Endodermal cell (in vitro differentiated cells): ENCODE measurements around the gene TCF21. TPM values are rescaled to one million over a fixed set of nuclear protein-coding genes. Genes with fewer than 3 reads are reported as not detected.
"Not testable (repeated sequence)": the region's sequence is repeated elsewhere in the genome, so short reads cannot be mapped to it uniquely, and the experiment has no call there.

Source experiments
- DNase-seq: peaks from one replicate; pipeline ENCODE4 v3.0.0-alpha.2; 2017
- H3K27ac ChIP-seq: 2 replicates; pipeline ENCODE4 v1.5.1; 2013; ENCODE audit warnings: mild to moderate bottlenecking, low read depth, low read length, moderate library complexity
- H3K27me3 ChIP-seq: 2 replicates; pipeline ENCODE4 v1.6.1; 2013; ENCODE audit warnings: mild to moderate bottlenecking, low read length, moderate library complexity; ENCODE audit not compliant: insufficient read depth, control insufficient read depth, poor library complexity, severe bottlenecking
- H3K36me3 ChIP-seq: 2 replicates; pipeline ENCODE4 v1.7.0; 2013; ENCODE audit warnings: mild to moderate bottlenecking, low read length, moderate library complexity; ENCODE audit not compliant: control insufficient read depth, insufficient read depth
- H3K4me1 ChIP-seq: one replicate; pipeline ENCODE4 v1.7.0; 2013; ENCODE audit warnings: low read length; ENCODE audit not compliant: control insufficient read depth, insufficient read depth
- H3K4me3 ChIP-seq: 2 replicates; pipeline ENCODE4 v1.5.1; 2013; ENCODE audit warnings: mild to moderate bottlenecking, low read length, moderate library complexity
- H3K9ac ChIP-seq: 2 replicates; pipeline ENCODE4 v1.6.1; 2013; ENCODE audit warnings: mild to moderate bottlenecking, low read length, moderate library complexity; ENCODE audit not compliant: poor library complexity, severe bottlenecking; ENCODE audit errors: extremely low read depth
- H3K9me3 ChIP-seq: 2 replicates; pipeline ENCODE4 v1.6.1; 2013; ENCODE audit warnings: mild to moderate bottlenecking, low read length, moderate library complexity; ENCODE audit not compliant: control insufficient read depth
- H3K27ac Mint-ChIP-seq: 2 replicates; pipeline ENCODE4 v1.8.0; 2020; ENCODE audit warnings: mixed read lengths
- H3K27me3 Mint-ChIP-seq: 2 replicates; pipeline ENCODE4 v1.8.0; 2021; ENCODE audit warnings: mild to moderate bottlenecking, mixed read lengths; ENCODE audit not compliant: insufficient read depth
- H3K36me3 Mint-ChIP-seq: 2 replicates; pipeline ENCODE4 v1.8.0; 2020; ENCODE audit warnings: low read depth, mixed read lengths
- H3K4me1 Mint-ChIP-seq: 2 replicates; pipeline ENCODE4 v1.8.0; 2020; ENCODE audit warnings: mixed read lengths
- H3K4me3 Mint-ChIP-seq: 2 replicates; pipeline ENCODE4 v1.8.0; 2020; ENCODE audit warnings: mild to moderate bottlenecking, moderate library complexity, mixed read lengths
- H3K9me3 Mint-ChIP-seq: 2 replicates; pipeline ENCODE4 v1.8.0; 2020; ENCODE audit warnings: mild to moderate bottlenecking, mixed read lengths
- CTCF ChIP-seq: fragments of 200-600 bp; sonication (generic); conservative IDR thresholded peaks from 2 replicates; pipeline ENCODE4 v1.5.0; 2021; ENCODE audit warnings: antibody characterized with exemption, mild to moderate bottlenecking
- WGBS, 2 experiments: methylation state at CpG; one replicate each; pipeline versions ENCODE4 v1.1.5 to v1.1.7; 2013; ENCODE audit warnings: missing lambda C conversion rate in 2 of 2, mixed read lengths in 1 of 2; ENCODE audit not compliant: insufficient coverage in 1 of 2, insufficient read length in 1 of 2; 5-methylcytosine and 5-hydroxymethylcytosine counted together
- total RNA-seq, 2 donors: library from RNA; stranded (reverse); fragmentation: NEBNext Ultra II Directional in 1 of 2; extraction: Animal tissue kit (Norgen Biotek cat#: 25700) in 1 of 2; gene quantifications; 2 replicates in 1 of 2; 3 replicates in 1 of 2; pipeline ENCODE4 v1.2.1, GENCODE V29; 2021

The TCF21 gene
- total RNA-seq, 2 donors from 2014 or later: 0.11 TPM; not detected in 1

DNA sequence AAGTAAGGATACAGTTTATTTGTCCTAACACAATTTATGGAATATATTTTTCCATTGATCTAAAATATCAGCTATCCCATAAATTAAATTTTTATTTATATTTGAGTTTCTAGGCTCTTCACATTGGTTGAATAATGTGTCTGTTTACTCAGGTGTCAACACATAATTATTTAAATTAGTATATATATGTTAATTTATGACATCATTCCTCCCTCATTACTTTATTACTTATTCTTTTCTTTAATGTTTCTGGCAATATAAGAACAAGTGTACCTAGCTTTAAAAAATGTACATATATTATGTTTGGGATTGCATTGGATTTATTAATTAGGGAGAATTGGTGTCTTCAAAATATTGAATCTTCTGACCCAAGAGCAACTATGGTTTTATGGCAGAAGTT lies 31.2 kb upstream of the TCF21 start:
- Mint-ChIP-seq H3K4me1 (peaks cover 16% of the 10 kb centered on the region), H3K4me3 (no peak overlapping the region), H3K36me3 (no peaks in the 10 kb centered on the region), H3K9me3 (peaks cover 11% of the 10 kb centered on the region), H3K27me3 (peaks cover 51% of the 10 kb centered on the region), H3K27ac (no peak overlapping the region)
- peaks cover 49% of the 10 kb centered on the region for H3K27me3 ChIP-seq
- no peaks in the 10 kb centered on the region for H3K4me1 ChIP-seq
- no peak overlapping the region for H3K27ac ChIP-seq
- H3K36me3 ChIP-seq: no peaks in the 10 kb centered on the region
- no peak overlapping the region for H3K4me3 ChIP-seq
- H3K9ac ChIP-seq: no peak overlapping the region
- no peak for DNase-seq
- peaks cover 6% of the 10 kb centered on the region for H3K9me3 ChIP-seq
- TF ChIP-seq CTCF: no peak

DNA sequence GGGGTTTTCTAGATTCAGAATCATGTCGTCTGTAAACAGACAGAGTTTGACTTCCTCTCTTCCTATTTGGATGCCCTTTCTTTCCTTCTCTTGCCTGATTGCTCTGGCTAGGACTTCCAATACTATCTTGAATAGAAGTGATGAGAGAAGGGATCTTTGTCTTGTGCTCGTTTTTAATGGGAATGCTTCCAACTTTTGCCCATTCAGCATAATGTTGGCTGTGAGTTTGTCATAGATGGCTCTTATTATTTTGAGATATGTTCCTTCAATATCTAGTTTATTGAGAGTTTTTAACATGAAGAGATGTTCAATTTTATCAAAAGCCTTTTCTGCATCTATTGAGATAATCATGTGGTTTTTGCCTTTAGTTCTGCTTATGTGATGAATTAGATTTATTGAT lies 27.6 kb upstream of the TCF21 start:
- peaks cover 18% of the 10 kb centered on the region for H3K27me3 ChIP-seq
- not testable (repeated sequence) for H3K27ac Mint-ChIP-seq, H3K4me1 ChIP-seq, DNase-seq, H3K36me3 ChIP-seq, H3K36me3 Mint-ChIP-seq, H3K27ac ChIP-seq, H3K4me1 Mint-ChIP-seq, H3K4me3 ChIP-seq, H3K4me3 Mint-ChIP-seq, H3K9ac ChIP-seq
- H3K9me3 ChIP-seq: peaks cover 14% of the 10 kb centered on the region
- WGBS, 2 experiments: 78 to 86% methylated on average over 1 to 2 of the region's 2 CpGs
- H3K9me3 Mint-ChIP-seq: peaks cover 16% of the 10 kb centered on the region
- peaks cover 16% of the 10 kb centered on the region for H3K27me3 Mint-ChIP-seq

DNA sequence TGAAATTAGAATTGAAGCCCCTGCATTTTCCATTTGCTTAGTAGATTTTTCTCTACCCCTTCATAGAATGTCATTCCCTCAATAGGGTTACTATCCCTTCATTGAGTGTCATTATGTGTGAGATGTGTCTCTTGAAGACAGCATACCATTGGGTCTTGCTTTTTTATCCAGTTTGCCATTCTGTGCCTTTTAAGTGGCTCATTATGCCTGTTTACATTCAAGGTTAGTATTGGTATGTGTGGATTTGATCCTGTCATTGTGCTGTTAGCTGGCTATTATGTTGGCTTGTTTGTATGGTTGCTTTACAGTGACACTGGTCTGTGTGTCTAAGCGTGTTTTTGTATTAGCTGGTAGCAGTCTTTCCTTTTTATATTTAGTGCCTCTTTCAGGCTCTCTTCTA lies 25.7 kb upstream of the TCF21 start:
- peaks cover 5% of the 10 kb centered on the region for H3K27me3 ChIP-seq
- WGBS, 2 experiments: 92% methylated on average over 1 of the region's 1 CpG; no CpG with 5 or more reads in 1 of the 2 experiments
- H3K4me3 Mint-ChIP-seq: no peak overlapping the region
- no peak overlapping the region for H3K9ac ChIP-seq
- H3K36me3 ChIP-seq: no peaks in the 10 kb centered on the region
- H3K9me3 ChIP-seq: peaks cover 14% of the 10 kb centered on the region
- H3K9me3 Mint-ChIP-seq: peaks cover 16% of the 10 kb centered on the region
- H3K27ac Mint-ChIP-seq: no peak overlapping the region
- H3K4me3 ChIP-seq: no peak overlapping the region
- H3K27me3 Mint-ChIP-seq: peaks cover 16% of the 10 kb centered on the region
- DNase-seq: no peak
- no peaks in the 10 kb centered on the region for H3K4me1 ChIP-seq
- TF ChIP-seq CTCF: no peak
- H3K36me3 Mint-ChIP-seq: no peaks in the 10 kb centered on the region
- H3K27ac ChIP-seq: no peak overlapping the region
- H3K4me1 Mint-ChIP-seq: no peaks in the 10 kb centered on the region

- peaks cover 21% of the 10 kb centered on the region for H3K27me3 Mint-ChIP-seq
- no peak overlapping the region for H3K27ac ChIP-seq
- H3K36me3 ChIP-seq: no peaks in the 10 kb centered on the region
- peaks cover 16% of the 10 kb centered on the region for H3K9me3 Mint-ChIP-seq
- 90 to 92% methylated on average over 2 to 4 of the region's 4 CpGs for WGBS, 2 experiments
- no peak overlapping the region for H3K4me3 ChIP-seq
- peaks cover 14% of the 10 kb centered on the region for H3K9me3 ChIP-seq
- no peak for DNase-seq
- peaks cover 5% of the 10 kb centered on the region for H3K27me3 ChIP-seq
- no peak overlapping the region for H3K27ac Mint-ChIP-seq
- H3K4me1 Mint-ChIP-seq: no peaks in the 10 kb centered on the region
- TF ChIP-seq CTCF: no peak
- no peaks in the 10 kb centered on the region for H3K36me3 Mint-ChIP-seq
- H3K4me3 Mint-ChIP-seq: no peak overlapping the region
- no peaks in the 10 kb centered on the region for H3K4me1 ChIP-seq
- no peak overlapping the region for H3K9ac ChIP-seq
Measured at GRCh38 chr6:133865680-133866079, 23.2 kb upstream of the TCF21 start.
